ENCODE results near the gene NTRK3.

DNA sequence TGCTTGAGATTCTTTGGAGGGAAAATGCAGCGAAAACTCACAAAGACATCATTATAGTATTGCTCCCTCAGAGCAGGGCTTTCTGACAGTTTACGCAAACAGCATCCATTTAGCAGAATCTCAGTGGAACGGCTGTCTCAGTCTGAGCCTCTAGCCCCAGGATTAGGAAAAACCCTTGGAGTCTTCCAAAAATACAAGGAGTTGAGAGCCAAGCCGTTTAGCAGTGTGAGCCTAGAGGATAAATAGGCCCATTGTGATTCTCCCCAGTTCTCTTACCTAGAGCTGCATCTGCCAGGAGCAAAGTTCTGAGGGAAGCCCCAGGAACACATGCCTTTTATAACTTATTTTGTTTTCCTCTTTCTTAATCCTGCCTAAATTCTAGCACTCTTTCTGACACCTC lies 359.6 kb downstream of the NTRK3 start:
- TF ChIP-seq, protein P1, sequence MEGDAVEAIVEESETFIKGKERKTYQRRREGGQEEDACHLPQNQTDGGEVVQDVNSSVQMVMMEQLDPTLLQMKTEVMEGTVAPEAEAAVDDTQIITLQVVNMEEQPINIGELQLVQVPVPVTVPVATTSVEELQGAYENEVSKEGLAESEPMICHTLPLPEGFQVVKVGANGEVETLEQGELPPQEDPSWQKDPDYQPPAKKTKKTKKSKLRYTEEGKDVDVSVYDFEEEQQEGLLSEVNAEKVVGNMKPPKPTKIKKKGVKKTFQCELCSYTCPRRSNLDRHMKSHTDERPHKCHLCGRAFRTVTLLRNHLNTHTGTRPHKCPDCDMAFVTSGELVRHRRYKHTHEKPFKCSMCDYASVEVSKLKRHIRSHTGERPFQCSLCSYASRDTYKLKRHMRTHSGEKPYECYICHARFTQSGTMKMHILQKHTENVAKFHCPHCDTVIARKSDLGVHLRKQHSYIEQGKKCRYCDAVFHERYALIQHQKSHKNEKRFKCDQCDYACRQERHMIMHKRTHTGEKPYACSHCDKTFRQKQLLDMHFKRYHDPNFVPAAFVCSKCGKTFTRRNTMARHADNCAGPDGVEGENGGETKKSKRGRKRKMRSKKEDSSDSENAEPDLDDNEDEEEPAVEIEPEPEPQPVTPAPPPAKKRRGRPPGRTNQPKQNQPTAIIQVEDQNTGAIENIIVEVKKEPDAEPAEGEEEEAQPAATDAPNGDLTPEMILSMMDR (conservative IDR thresholded peaks at IDR 0.05; ENCODE audit: low read depth, low read length) = no peak
- TF ChIP-seq EZH2 (IDR thresholded peaks at IDR 0.05; ENCODE audit: low read length, unreplicated experiment) (no peak), EZH2phosphoT487 (IDR thresholded peaks at IDR 0.05; ENCODE audit: borderline replicate concordance, low read length) (no peak)

Measured in PC-3 (cell line).